Mucosa of descending colon (tissue), 3 donors: ENCODE data around the gene SRRT. TPM values are rescaled to one million over a fixed set of nuclear protein-coding genes. Genes with fewer than 3 reads are reported as not detected.
"Not testable (repeated sequence)": the region's sequence is repeated elsewhere in the genome, so short reads cannot be mapped to it uniquely, and the experiment has no call there.

Experiments
- ATAC-seq: fragments of 200-7000 bp; cut with Tn5 transposase; one replicate; pipeline ENCODE4 v1.9.1; 2020; ENCODE audit warnings: mild to moderate bottlenecking, moderate library complexity
- DNase-seq, 3 donors: peaks; one replicate each; pipeline ENCODE4 v3.0.0-alpha.2; 2020
- H3K36me3 ChIP-seq: fragments of 200-600 bp; one replicate; pipeline ENCODE4 v1.8.0; 2021; ENCODE audit warnings: low read depth, mild to moderate bottlenecking
- H3K4me1 ChIP-seq: fragments of 200-600 bp; one replicate; pipeline ENCODE4 v1.8.0; 2021; ENCODE audit warnings: low read depth, mild to moderate bottlenecking
- H3K4me3 ChIP-seq: fragments of 200-600 bp; one replicate; pipeline ENCODE4 v1.8.0; 2021; ENCODE audit warnings: mild to moderate bottlenecking
- H3K9me3 ChIP-seq: fragments of 200-600 bp; one replicate; pipeline ENCODE4 v1.8.0; 2021; ENCODE audit warnings: mild to moderate bottlenecking
- CTCF ChIP-seq: fragments of 200-600 bp; IDR thresholded peaks from one replicate; pipeline ENCODE4 v1.8.0; 2022; ENCODE audit warnings: antibody characterized with exemption, mild to moderate bottlenecking
- intact Hi-C, 2 donors: fragments of 100-400 bp; cut with DNase I in 1 of 2; cut with micrococcal nuclease in 1 of 2; formaldehyde crosslinking; loops; one replicate each; pipeline versions ENCODE4 v1.11.0 to v1.11.1; 2022; cut with DNase I, micrococcal nuclease
- total RNA-seq, 3 donors: library from RNA; stranded (reverse); fragmentation: NEBNext Ultra II Directional in 2 of 3; extraction: Animal tissue kit (Norgen Biotek cat#: 25700) in 2 of 3; gene quantifications; one replicate each; pipeline versions ENCODE4 v1.2.1 to v1.2.4, GENCODE V29; 2021 to 2023
- donor health status: DM: no; HTN: no; CAD: no; lungs with moderate emphysema.
- donor health status: DM: no; HTN: no; CAD: no.
- donor health status: DM: no; HTN: yes; CAD: no.

Gene SRRT
- total RNA-seq, 3 donors from 2014 or later: 112 to 129 (median 120) TPM

- H3K4me3 ChIP-seq: no peak overlapping the region
- DNase-seq (peak; percentile 63 to 84 (median 66)), ATAC-seq (peak; percentile 84)
- peaks cover 17% of the 10 kb centered on the region for H3K4me1 ChIP-seq
- peaks cover 4% of the 10 kb centered on the region for H3K36me3 ChIP-seq
- no peaks in the 10 kb centered on the region for H3K9me3 ChIP-seq
- intact Hi-C loops: no loop called here
- TF ChIP-seq CTCF: no peak
Measured at GRCh38 chr7:100901921-100902332, 27.0 kb downstream of the SRRT start.

DNA sequence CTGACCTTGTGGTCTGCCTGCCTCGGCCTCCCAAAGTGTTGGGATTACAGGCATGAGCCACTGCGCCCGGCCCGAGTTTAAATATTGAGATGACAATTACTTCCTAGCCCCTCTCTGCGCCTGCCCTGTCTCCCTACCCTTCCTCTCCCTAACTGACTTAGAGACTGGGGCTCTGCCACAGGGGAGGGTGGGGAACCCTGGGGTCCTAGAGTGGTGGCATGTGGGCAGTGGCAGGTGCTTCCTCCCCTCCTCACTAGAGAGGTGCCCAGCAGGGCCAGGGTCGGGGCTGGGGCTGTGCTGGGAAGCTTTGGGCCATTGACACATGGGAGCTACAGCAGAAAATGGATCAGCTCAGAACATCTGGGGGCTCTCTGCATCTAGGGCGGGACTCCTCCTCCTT is 27.7 kb downstream of the SRRT start:
- intact Hi-C loops: no loop called here
- Histone ChIP-seq H3K9me3 (no peaks in the 10 kb centered on the region), H3K4me3 (no peak overlapping the region), H3K4me1 (peaks cover 12% of the 10 kb centered on the region), H3K36me3 (peaks cover 4% of the 10 kb centered on the region)
- TF ChIP-seq CTCF: no peak
- DNase-seq (no peak), ATAC-seq (no peak)

GRCh38 chr7:100908512-100908911 is 33.6 kb downstream of the SRRT start:
- intact Hi-C loops: no loop called here
- ATAC-seq (no peak), DNase-seq (no peak)
- Histone ChIP-seq H3K4me1 (peaks cover 12% of the 10 kb centered on the region), H3K36me3 (no peaks in the 10 kb centered on the region), H3K4me3 (no peak overlapping the region), H3K9me3 (no peaks in the 10 kb centered on the region)
- TF ChIP-seq CTCF: no peak

- H3K36me3 ChIP-seq, H3K4me3 ChIP-seq, intact Hi-C loops, H3K9me3 ChIP-seq: not testable (repeated sequence)
- DNase-seq: peak; percentile 57 to 68 (median 65)
- peak; percentile 81 for ATAC-seq
- peaks cover 12% of the 10 kb centered on the region for H3K4me1 ChIP-seq
Measured at GRCh38 chr7:100910443-100910842, 35.5 kb downstream of the SRRT start.

- Histone ChIP-seq H3K9me3 (no peaks in the 10 kb centered on the region), H3K4me3 (no peak overlapping the region), H3K4me1 (peaks cover 16% of the 10 kb centered on the region), H3K36me3 (no peaks in the 10 kb centered on the region)
- intact Hi-C loops: no loop called here
- TF ChIP-seq CTCF: no peak
- ATAC-seq: peak; percentile 51
- no peak for DNase-seq
Measured at GRCh38 chr7:100911484-100911883, 36.6 kb downstream of the SRRT start.

DNA sequence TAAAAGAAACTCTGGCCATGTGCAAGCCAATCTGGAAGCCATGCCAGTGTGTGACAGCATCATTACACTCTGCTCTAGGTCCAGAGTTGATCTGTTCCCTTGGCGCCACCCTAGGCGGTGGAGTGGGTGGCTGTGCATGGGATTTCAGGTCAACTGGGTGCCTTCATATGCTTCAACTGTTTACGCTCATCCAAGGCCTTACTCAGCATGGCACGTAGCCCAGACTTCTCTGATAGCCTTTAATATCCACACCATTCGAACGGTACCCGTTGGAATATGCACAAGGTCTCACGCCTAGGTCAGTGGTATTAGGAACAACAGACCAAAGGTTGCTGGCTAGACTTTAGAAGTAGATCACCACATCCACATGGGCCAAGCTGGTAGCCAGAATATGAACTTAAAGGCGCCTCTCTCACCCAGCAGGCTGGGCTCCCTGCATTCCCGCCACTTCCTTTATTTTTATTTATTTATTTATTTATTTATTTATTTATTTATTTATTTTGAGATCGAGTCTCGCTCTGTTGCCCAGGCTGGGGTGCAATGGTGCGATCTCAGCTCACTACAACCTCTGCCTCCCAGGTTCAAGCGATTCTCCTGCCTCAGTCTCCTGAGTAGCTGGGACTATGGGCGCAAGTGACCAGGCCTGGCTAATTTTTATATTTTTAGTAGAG is 39.4 kb downstream of the SRRT start:
- TF ChIP-seq CTCF: no peak
- Histone ChIP-seq H3K36me3 (no peaks in the 10 kb centered on the region), H3K4me3 (no peak overlapping the region), H3K4me1 (peaks cover 17% of the 10 kb centered on the region), H3K9me3 (no peaks in the 10 kb centered on the region)
- DNase-seq: no peak
- peak; percentile 27 for ATAC-seq
- intact Hi-C loops: no loop called here
